HG02610 (cell line): ENCODE results near the gene GRIP1.

ENCODE experiments used
- ATAC-seq: cut with Tn5 transposase; IDR thresholded peaks from one replicate; pipeline ENCODE4 v1.9.1; 2021; ENCODE audit warnings: mild to moderate bottlenecking, moderate library complexity; ENCODE audit not compliant: unreplicated experiment

GRIP1 gene

DNA sequence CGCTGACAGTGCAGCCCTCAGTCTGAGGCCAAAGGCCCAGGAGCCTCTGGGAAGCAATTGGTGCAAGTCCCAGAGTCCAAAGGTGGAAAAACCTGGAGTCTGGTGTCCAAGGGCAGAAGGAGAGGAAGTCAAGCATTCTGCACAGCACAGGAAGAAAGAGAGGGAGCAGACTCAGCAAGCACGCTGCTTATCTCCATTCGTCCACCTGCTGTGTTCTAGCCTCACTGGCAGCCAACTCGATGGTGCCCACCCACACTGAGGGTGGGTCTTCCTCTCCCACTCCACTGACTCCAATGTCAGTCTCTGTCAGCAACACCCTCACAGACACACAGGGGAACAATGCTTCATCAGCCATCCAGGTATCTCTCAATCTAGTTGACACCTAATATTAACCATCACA lies 337.8 kb downstream of the GRIP1 start:
- ATAC-seq: no peak

GRCh38 chr12:66340131-66340530 lies 338.7 kb downstream of the GRIP1 start:
- ATAC-seq: no peak

- no peak for ATAC-seq
Observed at GRCh38 chr12:66337381-66338010, 341.4 kb downstream of the GRIP1 start.

GRCh38 chr12:66335746-66336145 lies 343.1 kb downstream of the GRIP1 start:
- ATAC-seq: no peak

DNA sequence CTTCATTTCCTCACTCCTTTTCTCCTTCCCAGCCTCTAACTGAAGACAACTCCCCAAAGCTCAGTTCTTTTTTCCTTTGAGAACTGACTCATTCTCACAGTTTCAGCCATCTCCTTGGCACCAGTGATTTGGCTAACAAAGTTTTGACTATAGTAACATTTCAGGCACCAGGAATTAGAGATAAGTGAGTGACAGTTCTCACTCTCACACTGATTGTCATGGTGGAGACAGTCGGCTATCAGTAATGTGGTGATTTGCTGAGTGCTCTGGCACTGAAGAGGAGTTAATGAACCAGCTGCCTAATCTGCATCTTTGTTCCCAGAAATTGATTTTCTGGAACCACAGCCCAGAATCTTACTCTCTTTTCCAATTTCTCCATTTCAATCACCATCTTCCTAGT lies 347.1 kb downstream of the GRIP1 start:
- ATAC-seq: no peak

- ATAC-seq: no peak
Observed at GRCh38 chr12:66331016-66331415, 347.9 kb downstream of the GRIP1 start.

DNA sequence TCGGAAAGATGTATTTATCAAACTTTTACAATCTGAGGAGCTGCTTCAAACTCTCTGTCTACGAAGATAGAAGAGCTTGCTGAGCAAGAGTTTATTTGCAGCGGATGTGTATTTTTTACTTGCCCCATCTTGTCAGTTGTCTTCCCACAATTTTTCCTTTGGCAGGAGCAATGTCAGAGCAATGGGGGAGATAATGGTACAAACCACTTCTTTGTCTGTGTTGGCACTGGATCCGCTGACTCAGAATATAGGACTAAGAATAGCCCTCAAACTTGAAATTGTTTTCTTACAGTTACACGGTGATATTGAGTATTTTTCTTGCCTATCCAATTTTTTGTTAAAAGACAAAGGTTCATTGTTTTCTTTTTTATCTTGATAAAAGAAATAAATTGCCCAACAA lies 348.9 kb downstream of the GRIP1 start:
- no peak for ATAC-seq

GRCh38 chr12:66323017-66323416 lies 355.9 kb downstream of the GRIP1 start:
- no peak for ATAC-seq

GRCh38 chr12:66321435-66321834 lies 357.4 kb downstream of the GRIP1 start:
- no peak for ATAC-seq

GRCh38 chr12:66320996-66321395 lies 357.9 kb downstream of the GRIP1 start:
- ATAC-seq: no peak

- ATAC-seq: no peak
Observed at GRCh38 chr12:66319266-66319954, 359.5 kb downstream of the GRIP1 start.

- no peak for ATAC-seq
Observed at GRCh38 chr12:66314278-66314677, 364.6 kb downstream of the GRIP1 start.

DNA sequence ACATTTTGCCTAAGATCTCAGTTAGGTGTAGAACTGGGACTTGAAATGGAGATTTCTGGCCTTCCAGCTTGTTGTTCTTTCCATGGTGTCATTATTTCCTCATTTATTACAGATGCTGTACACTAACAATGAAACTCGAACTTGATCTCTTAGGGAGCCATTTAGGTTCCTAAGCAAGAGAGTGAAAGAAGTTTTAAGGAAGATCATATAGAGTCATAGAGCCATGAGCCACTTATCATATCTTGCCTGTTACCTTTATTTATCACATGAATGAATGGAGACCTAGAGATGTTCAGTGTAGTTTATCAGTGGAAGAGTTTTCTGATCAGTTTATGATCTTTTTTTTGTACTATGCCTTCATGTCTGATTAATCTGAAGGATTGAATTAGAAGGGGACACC lies 366.7 kb downstream of the GRIP1 start:
- no peak for ATAC-seq

- no peak for ATAC-seq
Observed at GRCh38 chr12:66309606-66310005, 369.3 kb downstream of the GRIP1 start.

GRCh38 chr12:66304296-66304900 lies 374.5 kb downstream of the GRIP1 start:
- ATAC-seq: no peak

- ATAC-seq: peak; percentile 50
Observed at GRCh38 chr12:66303316-66303804, 375.5 kb downstream of the GRIP1 start.

GRCh38 chr12:66302827-66303169 lies 376.1 kb downstream of the GRIP1 start:
- no peak for ATAC-seq

DNA sequence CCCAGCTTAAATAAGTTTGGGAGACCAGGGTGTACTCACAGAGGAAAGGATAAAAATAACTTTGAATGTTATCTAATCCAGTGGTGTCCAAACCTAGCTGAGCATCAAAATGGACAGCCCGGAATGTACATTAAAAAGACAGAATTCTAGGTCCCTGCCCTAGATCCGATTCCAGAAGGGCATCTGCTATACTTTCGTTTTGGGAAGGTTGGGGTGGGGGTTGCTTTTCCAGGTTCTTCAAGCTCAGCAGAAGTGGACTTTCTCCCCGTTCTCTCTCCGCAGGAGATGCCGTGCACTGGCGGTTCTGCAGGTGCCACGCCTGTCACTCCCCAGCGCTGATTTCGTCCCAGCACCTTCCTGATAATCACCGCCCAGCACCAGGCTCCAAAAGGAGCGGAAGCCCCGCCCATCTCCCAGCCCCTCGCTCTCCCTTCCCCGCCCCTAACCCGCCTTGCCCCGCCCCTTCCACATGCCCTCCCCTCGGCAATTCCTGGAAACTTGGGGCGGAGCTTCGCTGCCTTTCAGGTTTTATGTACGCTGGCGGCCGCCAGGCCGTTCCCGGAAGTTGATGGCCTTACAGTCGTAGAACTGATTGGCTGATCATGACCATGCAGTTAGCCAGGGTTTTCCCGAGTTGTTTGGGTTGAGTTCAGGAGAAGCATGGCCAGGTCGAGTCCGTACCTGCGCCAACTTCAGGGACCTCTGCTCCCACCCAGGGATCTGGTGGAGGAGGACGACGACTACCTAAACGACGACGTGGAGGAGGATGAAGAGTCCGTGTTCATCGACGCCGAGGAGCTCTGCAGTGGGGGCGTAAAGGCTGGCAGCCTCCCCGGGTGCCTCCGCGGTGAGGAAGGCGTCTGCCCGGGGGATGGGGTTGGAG lies 376.7 kb downstream of the GRIP1 start, which contains the start of gene HELB:
TSS of gene HELB (plus strand) at position 550 of the 883 bp plus-strand sequence. CDS start at position 661, 111 bp downstream.
- ATAC-seq: peak; percentile 94

DNA sequence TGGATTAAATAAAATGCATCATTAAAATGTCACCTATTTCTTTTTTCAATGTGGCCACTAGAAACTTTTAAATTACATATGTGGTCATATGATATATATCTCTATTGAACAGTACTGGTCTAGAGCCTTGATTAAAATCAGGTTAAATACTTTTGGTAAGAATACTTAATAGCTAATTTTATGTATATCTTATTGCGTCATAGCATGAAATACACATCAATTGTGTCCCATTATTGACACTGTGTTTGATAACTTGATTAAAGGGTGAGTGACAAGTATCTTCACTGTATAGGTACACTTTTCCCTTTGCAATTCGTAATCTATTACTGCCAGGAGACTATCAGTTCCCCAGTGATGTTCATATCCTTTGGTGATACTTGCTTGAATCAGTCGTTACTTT lies 381.0 kb downstream of the GRIP1 start:
- ATAC-seq: no peak
